ENCODE results near the gene ICOS.

The ICOS gene

DNA sequence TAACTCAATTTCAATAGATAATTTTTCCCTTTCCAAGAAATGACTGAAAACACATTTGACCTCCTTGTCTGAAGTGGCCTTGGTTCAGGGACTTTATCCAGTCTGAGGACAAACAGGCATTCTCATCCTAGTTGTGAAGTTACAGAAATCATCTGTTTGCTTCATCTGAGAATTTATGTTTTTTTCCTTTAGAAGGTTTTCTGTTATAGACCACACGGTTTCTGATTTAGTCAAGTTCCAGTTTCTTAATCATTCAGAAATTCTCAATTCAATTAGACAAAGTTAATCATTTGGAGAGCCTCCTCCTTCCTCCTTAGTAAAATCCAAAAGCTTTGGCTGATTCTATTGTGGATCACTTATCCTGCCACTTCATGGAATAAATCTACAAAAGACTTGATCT is 60.9 kb downstream of the ICOS start:
- Histone ChIP-seq H3K27me3 (ENCODE audit: control insufficient read depth, insufficient read depth, low read length) (no peaks in the 10 kb centered on the region), H3K4me3 (ENCODE audit: low read length) (no peak overlapping the region), H3K27ac (ENCODE audit: low read length) (no peak overlapping the region), H3K9me3 (ENCODE audit: control insufficient read depth, low read depth, low read length) (no peaks in the 10 kb centered on the region), H3K36me3 (ENCODE audit: control insufficient read depth, low read depth, low read length) (no peaks in the 10 kb centered on the region), H3K9ac (ENCODE audit: low read length) (no peak overlapping the region), H3K4me1 (ENCODE audit: control insufficient read depth, low read depth, low read length) (no peaks in the 10 kb centered on the region)

DNA sequence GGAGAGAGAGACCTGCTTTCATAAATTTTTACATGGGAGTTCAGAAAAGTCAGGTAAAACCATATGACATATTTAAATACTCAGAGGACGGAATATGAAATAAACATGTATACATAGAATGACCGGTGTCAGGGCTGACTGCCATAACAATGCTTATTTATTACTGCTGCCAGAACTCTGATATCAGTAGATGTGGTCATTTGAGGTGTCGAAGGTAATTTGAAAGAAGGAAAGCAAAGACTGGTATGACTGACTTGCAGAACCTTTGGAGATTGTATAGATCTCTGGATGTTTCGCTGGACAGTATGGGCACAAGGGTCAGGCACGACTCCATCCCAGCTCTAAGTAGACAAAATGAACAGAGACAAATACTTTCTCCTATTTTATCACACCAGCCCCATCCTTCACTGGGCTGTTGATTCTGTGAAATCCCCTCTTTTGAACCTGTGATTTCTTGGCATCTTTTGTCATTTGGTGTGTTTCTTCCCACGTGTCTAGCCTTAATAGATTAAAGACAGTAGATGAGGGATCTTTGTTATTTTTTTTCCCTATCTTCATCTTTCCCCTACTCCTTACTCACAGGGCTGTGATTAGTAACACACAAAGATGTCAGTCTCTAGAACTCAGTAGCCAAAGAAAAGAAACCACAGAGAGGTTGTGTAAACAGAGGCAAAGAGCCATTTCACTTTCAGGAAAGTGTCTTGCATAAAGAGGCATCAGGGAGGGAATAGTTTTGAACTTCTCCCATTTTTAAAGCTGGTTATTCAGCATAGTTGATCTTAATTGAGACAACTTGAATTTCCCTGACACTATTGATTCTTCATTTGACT is 61.6 kb downstream of the ICOS start:
- Histone ChIP-seq H3K9me3 (ENCODE audit: control insufficient read depth, low read depth, low read length) (no peaks in the 10 kb centered on the region), H3K4me1 (ENCODE audit: control insufficient read depth, low read depth, low read length) (no peaks in the 10 kb centered on the region), H3K36me3 (ENCODE audit: control insufficient read depth, low read depth, low read length) (no peaks in the 10 kb centered on the region), H3K27me3 (ENCODE audit: control insufficient read depth, insufficient read depth, low read length) (no peaks in the 10 kb centered on the region), H3K9ac (ENCODE audit: low read length) (no peak overlapping the region), H3K27ac (ENCODE audit: low read length) (no peak overlapping the region), H3K4me3 (ENCODE audit: low read length) (no peak overlapping the region)

DNA sequence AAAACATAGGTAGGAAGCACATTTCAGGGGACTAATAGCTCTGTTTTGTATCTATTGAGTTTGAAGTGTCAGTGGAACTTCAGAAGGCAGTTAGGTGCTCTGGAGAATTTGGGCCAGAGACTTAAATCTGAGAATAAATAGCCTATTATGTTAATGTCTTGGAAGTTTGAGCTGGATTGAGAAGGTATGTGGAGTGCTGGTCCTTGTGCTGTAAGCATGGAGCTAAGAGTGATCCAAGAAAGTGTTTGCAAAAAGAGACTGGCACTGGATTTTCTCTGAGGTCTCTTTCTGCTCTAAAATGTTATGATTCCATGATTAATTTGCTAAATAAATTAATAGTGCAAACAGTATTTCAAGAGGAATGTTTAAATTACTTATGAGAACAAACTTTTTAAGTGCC is 63.3 kb downstream of the ICOS start:
- no peak overlapping the region for H3K4me3 ChIP-seq (ENCODE audit: low read length)
- H3K4me1 ChIP-seq (ENCODE audit: control insufficient read depth, low read depth, low read length) = no peaks in the 10 kb centered on the region
- no peaks in the 10 kb centered on the region for H3K36me3 ChIP-seq (ENCODE audit: control insufficient read depth, low read depth, low read length)
- no peaks in the 10 kb centered on the region for H3K9me3 ChIP-seq (ENCODE audit: control insufficient read depth, low read depth, low read length)
- no peak overlapping the region for H3K9ac ChIP-seq (ENCODE audit: low read length)
- H3K27me3 ChIP-seq (ENCODE audit: control insufficient read depth, insufficient read depth, low read length) = no peaks in the 10 kb centered on the region
- no peak overlapping the region for H3K27ac ChIP-seq (ENCODE audit: low read length)

DNA sequence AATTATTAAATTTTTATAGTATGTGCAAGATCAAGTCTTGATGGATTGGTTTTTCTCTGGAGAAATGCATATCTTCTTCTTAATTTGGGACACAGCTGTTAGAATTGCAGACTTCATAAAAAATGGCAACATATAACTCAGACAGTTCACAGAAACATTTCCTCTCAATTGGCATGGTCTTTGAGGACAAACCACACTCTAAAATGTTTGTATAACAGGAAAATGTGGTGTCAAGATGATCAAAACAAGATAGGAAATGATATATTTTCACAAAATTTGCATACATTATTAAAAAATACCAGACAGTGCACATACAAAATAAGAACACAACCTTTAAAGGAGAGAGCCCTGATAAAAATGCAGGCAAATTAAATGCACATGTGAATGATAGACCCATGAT is 63.9 kb downstream of the ICOS start:
- Histone ChIP-seq H3K4me1 (ENCODE audit: control insufficient read depth, low read depth, low read length) (no peaks in the 10 kb centered on the region), H3K27me3 (ENCODE audit: control insufficient read depth, insufficient read depth, low read length) (no peaks in the 10 kb centered on the region)

DNA sequence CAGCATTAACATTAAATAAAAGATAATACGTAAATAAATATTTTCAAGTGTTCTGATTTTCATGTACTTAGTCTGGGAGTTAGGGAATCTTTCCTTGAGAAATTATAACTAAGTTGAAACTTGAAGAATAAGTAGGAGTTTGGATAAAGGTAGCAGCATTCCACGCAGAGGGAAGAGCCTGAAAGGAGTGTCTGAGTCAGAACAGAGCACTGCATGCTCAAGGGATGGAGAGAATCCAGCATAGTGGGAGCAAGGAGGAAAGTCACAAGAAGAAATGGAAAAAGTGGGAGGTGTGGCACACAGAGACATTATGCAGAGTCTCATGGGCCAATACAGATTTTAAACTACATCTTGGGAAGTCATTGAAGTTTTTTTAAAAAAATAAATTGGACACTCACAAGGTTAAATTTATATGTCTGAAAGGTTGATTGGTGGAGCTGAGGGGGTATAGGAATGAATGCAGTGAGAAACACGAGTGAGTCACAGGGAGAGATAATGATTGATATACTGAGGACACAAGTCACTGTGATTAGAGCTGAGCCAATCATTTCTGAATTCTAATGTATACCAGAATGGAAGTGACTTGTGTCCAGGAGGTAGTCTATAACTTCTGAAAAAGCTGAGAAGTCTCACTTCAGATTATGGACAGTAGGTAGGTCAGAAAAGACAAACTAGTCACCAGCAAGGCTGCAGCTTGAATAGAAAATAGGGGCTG is 66.9 kb downstream of the ICOS start:
- Histone ChIP-seq H3K36me3 (ENCODE audit: control insufficient read depth, low read depth, low read length) (no peaks in the 10 kb centered on the region), H3K4me3 (ENCODE audit: low read length) (no peak overlapping the region), H3K4me1 (ENCODE audit: control insufficient read depth, low read depth, low read length) (no peaks in the 10 kb centered on the region)

More for the DNA sequence above, 63.9 kb downstream of the ICOS start:
- Histone ChIP-seq H3K9me3 (ENCODE audit: control insufficient read depth, low read depth, low read length) (no peaks in the 10 kb centered on the region), H3K9ac (ENCODE audit: low read length) (no peak overlapping the region), H3K4me3 (ENCODE audit: low read length) (no peak overlapping the region), H3K36me3 (ENCODE audit: control insufficient read depth, low read depth, low read length) (no peaks in the 10 kb centered on the region), H3K27ac (ENCODE audit: low read length) (no peak overlapping the region)

DNA sequence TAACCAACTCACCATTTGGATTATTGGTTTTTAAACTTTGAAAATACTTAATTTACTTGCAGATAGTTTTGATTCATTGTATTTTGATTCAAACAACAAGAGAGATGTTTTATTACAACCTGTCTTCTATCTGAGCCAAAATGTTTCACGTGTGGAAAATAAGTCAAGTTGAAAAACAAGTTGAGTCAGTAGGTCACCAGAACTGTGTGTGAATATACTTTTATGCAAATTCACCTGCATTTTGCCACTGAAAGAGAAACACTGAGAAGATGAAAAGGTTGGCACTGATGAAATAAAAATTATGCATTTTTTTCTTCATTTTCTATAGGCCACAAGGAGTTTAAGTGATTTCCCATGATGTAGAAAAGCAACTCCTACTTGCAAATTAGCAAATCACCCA is 68.3 kb downstream of the ICOS start:
- H3K4me3 ChIP-seq (ENCODE audit: low read length) = no peak overlapping the region
- no peaks in the 10 kb centered on the region for H3K9me3 ChIP-seq (ENCODE audit: control insufficient read depth, low read depth, low read length)
- no peaks in the 10 kb centered on the region for H3K4me1 ChIP-seq (ENCODE audit: control insufficient read depth, low read depth, low read length)
- no peaks in the 10 kb centered on the region for H3K36me3 ChIP-seq (ENCODE audit: control insufficient read depth, low read depth, low read length)
- H3K27me3 ChIP-seq (ENCODE audit: control insufficient read depth, insufficient read depth, low read length) = no peaks in the 10 kb centered on the region
- no peak overlapping the region for H3K27ac ChIP-seq (ENCODE audit: low read length)
- no peak overlapping the region for H3K9ac ChIP-seq (ENCODE audit: low read length)

More for the DNA sequence above, 66.9 kb downstream of the ICOS start:
- Histone ChIP-seq H3K27me3 (ENCODE audit: control insufficient read depth, insufficient read depth, low read length) (no peaks in the 10 kb centered on the region), H3K9ac (ENCODE audit: low read length) (no peak overlapping the region), H3K9me3 (ENCODE audit: control insufficient read depth, low read depth, low read length) (no peaks in the 10 kb centered on the region), H3K27ac (ENCODE audit: low read length) (no peak overlapping the region)

DNA sequence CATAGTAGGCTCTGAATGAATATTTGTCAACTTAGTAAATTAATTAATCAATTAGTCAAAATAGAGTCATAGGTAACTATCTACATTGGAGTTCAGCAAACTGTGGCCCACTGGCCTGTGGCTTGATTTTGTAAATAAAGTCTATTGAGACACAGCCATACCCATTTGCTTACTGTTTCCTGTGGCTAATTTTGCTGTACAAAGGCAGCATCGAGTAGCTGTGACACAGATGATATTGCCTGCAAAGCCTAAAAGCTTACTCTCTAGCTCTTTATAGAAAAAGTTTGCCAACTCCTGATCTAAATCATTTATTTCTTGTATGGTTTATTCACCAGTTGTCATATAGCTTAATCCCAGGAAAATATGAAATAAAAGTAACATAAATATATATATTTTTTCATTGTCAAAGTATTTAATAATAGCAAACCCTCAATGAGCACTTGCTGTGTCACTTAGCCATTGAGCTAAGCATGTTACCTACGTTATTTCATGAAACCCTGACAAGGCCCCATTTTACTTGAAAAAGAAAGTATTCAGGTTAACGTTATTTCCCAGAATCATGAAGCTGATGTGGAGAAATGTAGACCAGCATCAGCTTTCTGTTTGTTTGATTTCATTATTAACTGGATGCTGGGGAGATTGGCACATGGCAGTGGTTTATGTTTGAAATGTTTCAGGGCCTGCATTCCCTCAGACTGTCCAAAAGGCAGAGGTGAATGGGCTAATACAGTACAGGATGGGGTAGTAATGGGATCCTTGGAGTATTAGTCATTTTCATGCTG is 69.6 kb downstream of the ICOS start:
- no peaks in the 10 kb centered on the region for H3K36me3 ChIP-seq (ENCODE audit: control insufficient read depth, low read depth, low read length)
- no peak overlapping the region for H3K4me3 ChIP-seq (ENCODE audit: low read length)
- no peaks in the 10 kb centered on the region for H3K27me3 ChIP-seq (ENCODE audit: control insufficient read depth, insufficient read depth, low read length)
- no peak overlapping the region for H3K9ac ChIP-seq (ENCODE audit: low read length)
- no peaks in the 10 kb centered on the region for H3K9me3 ChIP-seq (ENCODE audit: control insufficient read depth, low read depth, low read length)
- no peaks in the 10 kb centered on the region for H3K4me1 ChIP-seq (ENCODE audit: control insufficient read depth, low read depth, low read length)
- no peak overlapping the region for H3K27ac ChIP-seq (ENCODE audit: low read length)

DNA sequence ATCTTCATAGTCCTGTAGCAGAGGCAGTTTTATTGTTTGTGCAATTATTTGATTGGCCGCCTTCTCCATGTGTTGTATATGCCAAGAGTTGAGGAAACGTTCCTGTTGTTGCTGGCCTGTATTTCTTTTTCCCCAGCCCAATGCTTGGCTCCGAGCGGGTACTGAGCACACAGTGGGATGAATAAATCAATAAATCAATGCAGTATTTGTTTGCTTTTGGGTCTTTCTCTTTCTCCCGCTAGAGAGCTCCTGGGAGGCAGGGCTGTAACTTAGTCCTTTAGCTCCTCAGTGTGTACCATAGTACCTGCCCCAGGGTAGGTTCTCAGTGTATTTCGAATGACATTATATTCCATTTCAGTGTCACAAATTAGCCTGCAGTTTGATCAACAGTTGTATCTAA is 71.8 kb downstream of the ICOS start:
- no peak overlapping the region for H3K27ac ChIP-seq (ENCODE audit: low read length)
- no peaks in the 10 kb centered on the region for H3K4me1 ChIP-seq (ENCODE audit: control insufficient read depth, low read depth, low read length)
- H3K9me3 ChIP-seq (ENCODE audit: control insufficient read depth, low read depth, low read length) = no peaks in the 10 kb centered on the region
- no peak overlapping the region for H3K4me3 ChIP-seq (ENCODE audit: low read length)
- no peaks in the 10 kb centered on the region for H3K27me3 ChIP-seq (ENCODE audit: control insufficient read depth, insufficient read depth, low read length)
- no peaks in the 10 kb centered on the region for H3K36me3 ChIP-seq (ENCODE audit: control insufficient read depth, low read depth, low read length)
- H3K9ac ChIP-seq (ENCODE audit: low read length) = no peak overlapping the region

DNA sequence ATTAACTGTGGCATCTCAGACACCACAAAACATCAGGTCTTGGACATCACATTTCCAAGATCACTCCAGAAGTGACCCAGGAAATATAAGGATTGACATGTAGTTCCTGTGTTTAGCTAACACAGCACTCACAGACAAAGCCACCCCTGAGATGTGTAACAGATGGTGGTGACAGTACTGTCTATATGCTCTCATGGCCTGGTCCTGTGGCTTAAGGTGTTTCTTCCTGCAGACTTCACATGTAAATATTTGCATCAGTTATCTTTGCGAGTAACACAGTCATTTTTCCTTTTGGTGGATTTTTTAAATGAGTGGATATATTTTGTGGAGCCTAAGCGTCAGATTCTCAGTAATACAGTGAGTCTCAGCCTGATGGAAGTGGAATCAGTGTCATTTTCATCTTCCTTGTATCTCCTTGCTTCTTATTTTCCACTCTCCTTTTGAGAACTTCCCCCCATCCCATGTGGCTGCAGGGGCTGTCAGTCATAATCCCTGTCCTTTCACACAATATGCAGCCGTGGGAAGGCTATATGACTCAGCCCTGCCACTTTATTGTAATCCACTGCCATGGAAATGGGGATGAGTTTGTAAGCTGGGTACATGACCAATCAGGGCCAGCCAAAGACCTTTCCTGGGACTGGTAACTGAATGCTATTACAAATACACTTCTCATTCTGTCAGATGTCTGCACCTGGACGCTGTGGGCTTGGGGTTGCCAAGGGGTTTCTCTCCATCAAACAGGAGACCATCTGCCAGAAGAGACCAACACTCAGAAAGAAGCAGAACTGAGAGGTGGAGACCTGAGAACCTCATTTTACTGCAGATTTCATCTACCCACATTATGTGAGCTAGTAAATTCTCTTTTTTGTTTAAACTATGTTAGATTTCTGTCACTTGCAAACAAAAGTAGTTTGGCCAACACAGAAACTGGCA is 74.3 kb downstream of the ICOS start:
- no peaks in the 10 kb centered on the region for H3K4me1 ChIP-seq (ENCODE audit: control insufficient read depth, low read depth, low read length)
- H3K9ac ChIP-seq (ENCODE audit: low read length) = no peak overlapping the region
- no peaks in the 10 kb centered on the region for H3K27me3 ChIP-seq (ENCODE audit: control insufficient read depth, insufficient read depth, low read length)
- no peak overlapping the region for H3K4me3 ChIP-seq (ENCODE audit: low read length)
- H3K36me3 ChIP-seq (ENCODE audit: control insufficient read depth, low read depth, low read length) = no peaks in the 10 kb centered on the region
- no peaks in the 10 kb centered on the region for H3K9me3 ChIP-seq (ENCODE audit: control insufficient read depth, low read depth, low read length)
- no peak overlapping the region for H3K27ac ChIP-seq (ENCODE audit: low read length)

Data from iPS-18a (cell line).